ENCODE data around the gene CST4.
"Not testable (repeated sequence)": the region's sequence is repeated elsewhere in the genome, so short reads cannot be mapped to it uniquely, and the experiment has no call there.

Gene CST4

GRCh38 chr20:23661002-23661429 is 27.8 kb downstream of the CST4 start:
- DNase-seq (ENCODE audit: low read depth in 2 of 2), result no peak

GRCh38 chr20:23659989-23660837 is 28.6 kb downstream of the CST4 start:
- DNase-seq (ENCODE audit: low read depth in 2 of 2), result peak in 1 of 2 experiments; percentile 6

- DNase-seq (ENCODE audit: low read depth in 2 of 2), result not testable (repeated sequence)
Observed at GRCh38 chr20:23659610-23659988, 29.2 kb downstream of the CST4 start.

- no peak for DNase-seq (ENCODE audit: low read depth in 2 of 2)
Observed at GRCh38 chr20:23658989-23659609, 29.7 kb downstream of the CST4 start.

GRCh38 chr20:23658336-23658735 is 30.5 kb downstream of the CST4 start:
- no peak for DNase-seq (ENCODE audit: low read depth in 2 of 2)

- no peak for DNase-seq (ENCODE audit: low read depth in 2 of 2)
Observed at GRCh38 chr20:23657202-23657601, 31.6 kb downstream of the CST4 start.

- DNase-seq (ENCODE audit: low read depth in 2 of 2), result no peak
Observed at GRCh38 chr20:23656372-23656771, 32.5 kb downstream of the CST4 start.

- DNase-seq (ENCODE audit: low read depth in 2 of 2), result no peak
Observed at GRCh38 chr20:23655491-23656211, 33.2 kb downstream of the CST4 start.

- no peak for DNase-seq (ENCODE audit: low read depth in 2 of 2)
Observed at GRCh38 chr20:23654717-23655116, 34.1 kb downstream of the CST4 start.

- DNase-seq (ENCODE audit: low read depth in 2 of 2), result no peak
Observed at GRCh38 chr20:23654000-23654399, 34.8 kb downstream of the CST4 start.

- no peak for DNase-seq (ENCODE audit: low read depth in 2 of 2)
Observed at GRCh38 chr20:23653400-23653938, 35.4 kb downstream of the CST4 start.

GRCh38 chr20:23652926-23653325 is 35.9 kb downstream of the CST4 start:
- DNase-seq (ENCODE audit: low read depth in 2 of 2), result no peak

GRCh38 chr20:23652371-23652770 is 36.5 kb downstream of the CST4 start:
- no peak for DNase-seq (ENCODE audit: low read depth in 2 of 2)

GRCh38 chr20:23651117-23651516 is 37.7 kb downstream of the CST4 start:
- DNase-seq (ENCODE audit: low read depth in 2 of 2), result no peak

GRCh38 chr20:23649830-23650417 is 38.9 kb downstream of the CST4 start:
- no peak for DNase-seq (ENCODE audit: low read depth in 2 of 2)

- no peak for DNase-seq (ENCODE audit: low read depth in 2 of 2)
Observed at GRCh38 chr20:23649242-23649641, 39.6 kb downstream of the CST4 start.

GRCh38 chr20:23647346-23647745 is 41.5 kb downstream of the CST4 start:
- DNase-seq (ENCODE audit: low read depth in 2 of 2), result no peak

- no peak for DNase-seq (ENCODE audit: low read depth in 2 of 2)
Observed at GRCh38 chr20:23646106-23646873, 42.5 kb downstream of the CST4 start.

GRCh38 chr20:23645575-23645974 is 43.3 kb downstream of the CST4 start:
- DNase-seq (ENCODE audit: low read depth in 2 of 2), result no peak

GRCh38 chr20:23644164-23644563 is 44.7 kb downstream of the CST4 start:
- DNase-seq (ENCODE audit: low read depth in 2 of 2), result no peak

- no peak for DNase-seq (ENCODE audit: low read depth in 2 of 2)
Observed at GRCh38 chr20:23643659-23644058, 45.2 kb downstream of the CST4 start.
